Ramos (cell line): ENCODE data around the gene THBS1.

Experiments used
- in situ Hi-C: fragments of 300-500 bp; cut with MboI; formaldehyde crosslinking; loops from one replicate; pipeline ENCODE4 v1.14.3; 2022; ENCODE audit warnings: low sequenced_read_pairs; ENCODE audit not compliant: unreplicated experiment

The THBS1 gene

DNA sequence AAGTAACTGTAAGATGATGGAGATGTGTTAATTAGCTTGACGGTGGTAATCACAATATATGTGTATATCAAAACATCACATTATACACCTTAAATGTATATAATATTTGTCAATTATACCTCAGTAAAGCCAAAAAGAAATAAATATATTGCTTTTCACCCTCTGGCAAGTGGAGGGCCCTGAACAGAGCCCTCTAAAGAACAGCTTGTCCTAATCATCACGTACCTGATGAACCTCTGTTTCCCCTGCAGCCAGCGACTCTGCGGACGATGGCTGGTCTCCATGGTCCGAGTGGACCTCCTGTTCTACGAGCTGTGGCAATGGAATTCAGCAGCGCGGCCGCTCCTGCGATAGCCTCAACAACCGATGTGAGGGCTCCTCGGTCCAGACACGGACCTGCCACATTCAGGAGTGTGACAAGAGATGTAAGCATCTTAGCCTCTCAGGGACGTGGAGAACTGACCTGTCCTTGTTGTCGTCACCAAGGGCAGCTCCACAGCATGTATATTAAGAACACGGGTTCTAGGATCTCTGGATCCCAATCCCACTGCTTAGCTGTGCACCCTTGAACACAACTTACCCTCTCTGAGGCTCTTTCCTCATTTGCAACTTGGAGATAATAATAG, 6.3 kb downstream of the THBS1 start:
- in situ Hi-C loops, result loop anchor here (25.0 kb wide), 1 partner anchor 775 kb away; no protein-coding TSS in a partner anchor

DNA sequence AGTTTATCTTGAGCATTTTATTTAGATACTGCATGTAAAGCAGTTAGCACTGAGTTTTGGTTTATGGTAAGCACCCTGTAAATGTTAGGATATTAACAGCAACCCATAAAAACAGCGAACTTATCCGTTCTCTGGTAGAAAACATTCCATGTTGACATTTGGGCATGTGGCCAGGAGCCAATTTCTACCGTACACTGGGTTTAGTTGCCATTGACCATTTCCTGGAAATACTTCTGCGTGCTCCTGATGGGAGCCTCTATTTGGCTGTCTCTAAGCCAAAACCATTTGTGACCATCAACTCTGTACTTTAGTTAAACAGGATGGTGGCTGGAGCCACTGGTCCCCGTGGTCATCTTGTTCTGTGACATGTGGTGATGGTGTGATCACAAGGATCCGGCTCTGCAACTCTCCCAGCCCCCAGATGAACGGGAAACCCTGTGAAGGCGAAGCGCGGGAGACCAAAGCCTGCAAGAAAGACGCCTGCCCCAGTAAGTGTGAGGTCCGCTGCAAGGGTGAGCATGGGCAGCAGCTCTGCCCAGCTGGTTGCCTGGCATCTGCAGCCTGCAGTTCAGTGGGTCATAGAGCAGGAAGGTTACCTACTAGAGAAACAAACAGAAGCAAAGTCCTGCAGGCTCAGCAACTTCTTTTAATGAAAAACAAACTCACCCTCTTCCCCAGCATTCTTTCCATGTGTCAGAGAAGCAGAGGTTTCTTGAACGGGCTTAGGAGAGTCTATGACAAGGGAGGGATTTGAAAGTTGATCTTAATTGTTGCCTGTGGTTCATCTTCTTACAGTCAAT, 7.1 kb downstream of the THBS1 start:
- in situ Hi-C loops, result loop anchor here (25.0 kb wide), 1 partner anchor 776 kb away; no protein-coding TSS in a partner anchor

DNA sequence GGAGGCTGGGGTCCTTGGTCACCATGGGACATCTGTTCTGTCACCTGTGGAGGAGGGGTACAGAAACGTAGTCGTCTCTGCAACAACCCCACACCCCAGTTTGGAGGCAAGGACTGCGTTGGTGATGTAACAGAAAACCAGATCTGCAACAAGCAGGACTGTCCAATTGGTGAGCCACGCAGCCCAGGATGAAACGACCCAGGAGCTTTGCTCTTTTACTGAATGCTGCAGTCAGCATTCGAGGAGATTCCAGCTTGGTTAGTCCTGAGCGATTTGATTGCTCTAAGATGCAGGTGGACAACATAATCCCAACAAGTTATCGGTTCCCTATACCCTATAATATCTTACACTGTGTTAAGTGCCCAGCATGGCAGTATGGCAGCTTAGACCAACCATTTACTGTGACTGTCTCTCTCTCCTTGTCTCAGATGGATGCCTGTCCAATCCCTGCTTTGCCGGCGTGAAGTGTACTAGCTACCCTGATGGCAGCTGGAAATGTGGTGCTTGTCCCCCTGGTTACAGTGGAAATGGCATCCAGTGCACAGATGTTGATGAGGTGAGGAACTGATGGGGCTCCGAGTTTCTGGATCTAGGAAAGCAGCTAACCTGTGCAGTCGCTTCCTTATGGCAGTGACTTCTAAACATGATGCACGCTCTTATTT, 7.8 kb downstream of the THBS1 start:
- in situ Hi-C loops, result loop anchor here (25.0 kb wide), 1 partner anchor 776 kb away; no protein-coding TSS in a partner anchor

DNA sequence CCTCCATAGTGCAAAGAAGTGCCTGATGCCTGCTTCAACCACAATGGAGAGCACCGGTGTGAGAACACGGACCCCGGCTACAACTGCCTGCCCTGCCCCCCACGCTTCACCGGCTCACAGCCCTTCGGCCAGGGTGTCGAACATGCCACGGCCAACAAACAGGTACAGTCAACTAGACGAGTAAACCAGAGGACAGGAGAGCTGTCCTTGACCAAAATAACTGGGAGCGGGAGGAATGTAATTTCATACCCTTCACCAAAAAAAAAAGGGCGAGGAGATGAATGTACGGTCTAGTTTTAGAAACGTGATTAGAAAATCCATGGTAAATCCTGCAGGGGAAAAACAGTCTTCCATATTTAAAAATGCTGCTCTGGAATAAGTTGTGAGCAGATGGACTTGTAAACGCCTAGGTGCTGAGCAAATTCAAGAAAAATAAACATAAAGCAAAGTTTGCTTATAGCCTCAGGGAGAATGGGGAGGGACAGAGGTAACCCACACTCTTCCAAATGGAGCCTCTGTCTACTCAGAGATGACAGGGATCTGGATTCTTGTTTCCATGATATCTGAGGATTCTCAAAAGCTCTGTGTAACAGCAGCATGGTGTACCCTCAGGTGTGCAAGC, 8.4 kb downstream of the THBS1 start:
- in situ Hi-C loops, result loop anchor here (25.0 kb wide), 1 partner anchor 777 kb away; no protein-coding TSS in a partner anchor

DNA sequence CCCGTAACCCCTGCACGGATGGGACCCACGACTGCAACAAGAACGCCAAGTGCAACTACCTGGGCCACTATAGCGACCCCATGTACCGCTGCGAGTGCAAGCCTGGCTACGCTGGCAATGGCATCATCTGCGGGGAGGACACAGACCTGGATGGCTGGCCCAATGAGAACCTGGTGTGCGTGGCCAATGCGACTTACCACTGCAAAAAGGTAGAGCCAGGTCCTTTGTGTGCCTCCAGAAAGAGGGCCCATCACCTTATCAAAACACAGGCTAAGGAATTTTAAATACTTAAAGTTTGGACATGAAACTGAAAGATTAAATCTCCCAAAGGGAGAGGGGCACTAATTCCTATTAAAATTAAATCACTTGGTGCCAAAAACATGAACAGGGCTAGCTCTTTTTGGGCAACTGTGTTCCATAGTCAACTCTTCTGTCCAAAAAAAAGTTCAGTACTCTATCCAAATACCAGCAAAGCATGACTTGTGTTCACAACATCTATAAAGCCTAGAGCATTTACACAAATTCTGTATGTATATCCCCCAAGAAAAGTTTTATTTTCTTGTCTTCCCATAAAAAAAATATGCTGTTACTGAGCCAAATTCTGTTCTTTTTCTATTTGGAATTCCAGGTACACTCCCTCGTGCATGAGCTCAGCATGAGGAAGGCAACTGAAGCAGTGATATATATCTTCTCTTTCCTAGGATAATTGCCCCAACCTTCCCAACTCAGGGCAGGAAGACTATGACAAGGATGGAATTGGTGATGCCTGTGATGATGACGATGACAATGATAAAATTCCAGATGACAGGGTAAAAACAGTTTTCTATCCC, 9.2 kb downstream of the THBS1 start:
- in situ Hi-C loops, result loop anchor here (25.0 kb wide), 1 partner anchor 778 kb away; no protein-coding TSS in a partner anchor

DNA sequence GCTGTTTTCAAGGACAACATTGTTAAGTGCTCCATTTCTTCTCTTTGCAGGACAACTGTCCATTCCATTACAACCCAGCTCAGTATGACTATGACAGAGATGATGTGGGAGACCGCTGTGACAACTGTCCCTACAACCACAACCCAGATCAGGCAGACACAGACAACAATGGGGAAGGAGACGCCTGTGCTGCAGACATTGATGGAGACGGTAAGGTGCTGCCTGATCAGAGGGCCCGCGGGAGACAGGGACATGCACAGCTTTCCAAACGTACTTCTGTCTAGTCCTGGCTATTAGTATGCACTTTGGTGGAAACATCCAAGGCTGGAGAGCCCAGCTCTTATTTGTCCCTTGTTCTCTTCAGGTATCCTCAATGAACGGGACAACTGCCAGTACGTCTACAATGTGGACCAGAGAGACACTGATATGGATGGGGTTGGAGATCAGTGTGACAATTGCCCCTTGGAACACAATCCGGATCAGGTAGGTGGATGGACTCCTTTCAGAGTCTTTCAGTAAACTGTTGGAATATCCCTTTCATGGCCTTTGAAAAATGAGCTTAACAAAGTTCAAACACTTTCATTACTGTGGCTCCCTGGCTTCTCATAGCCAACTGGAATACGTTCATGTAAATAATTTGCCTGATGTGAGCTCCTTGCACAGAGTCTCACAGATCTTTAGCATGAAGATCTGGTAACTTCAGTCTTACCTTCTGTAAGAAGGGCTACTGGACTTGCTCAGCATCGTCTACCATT, 10.4 kb downstream of the THBS1 start:
- in situ Hi-C loops, result loop anchor here (25.0 kb wide), 1 partner anchor 779 kb away; no protein-coding TSS in a partner anchor

DNA sequence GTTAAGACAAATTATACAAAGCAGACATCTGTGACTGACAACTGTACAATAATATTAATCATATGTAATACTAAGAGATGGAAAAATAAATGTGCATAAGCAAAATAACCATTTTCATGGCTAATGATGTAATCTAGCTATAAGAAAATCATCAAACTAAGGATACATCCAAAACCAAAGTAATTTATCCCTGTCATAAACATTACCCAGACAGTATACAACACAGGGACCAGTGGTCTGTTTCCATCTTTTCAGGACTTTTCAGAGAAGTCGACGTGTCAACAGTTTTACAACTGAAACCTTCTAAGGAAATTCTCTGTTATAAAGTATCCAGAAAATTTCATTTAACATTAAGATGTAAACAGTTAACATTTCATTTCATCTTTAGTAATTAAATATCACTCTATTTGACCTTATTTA, 11.0 kb downstream of the THBS1 start:
- in situ Hi-C loops, result loop anchor here (25.0 kb wide), 1 partner anchor 780 kb away; no protein-coding TSS in a partner anchor

DNA sequence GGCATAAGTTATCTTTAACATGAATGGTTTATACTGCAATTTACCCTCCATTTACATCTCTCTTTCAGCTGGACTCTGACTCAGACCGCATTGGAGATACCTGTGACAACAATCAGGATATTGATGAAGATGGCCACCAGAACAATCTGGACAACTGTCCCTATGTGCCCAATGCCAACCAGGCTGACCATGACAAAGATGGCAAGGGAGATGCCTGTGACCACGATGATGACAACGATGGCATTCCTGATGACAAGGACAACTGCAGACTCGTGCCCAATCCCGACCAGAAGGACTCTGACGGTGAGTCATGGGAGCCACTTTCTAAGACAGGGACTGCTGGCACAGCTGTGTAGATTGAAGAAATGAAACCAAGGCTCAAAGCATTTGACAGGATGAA, 11.6 kb downstream of the THBS1 start:
- in situ Hi-C loops, result loop anchor here (25.0 kb wide), 1 partner anchor 780 kb away; no protein-coding TSS in a partner anchor

DNA sequence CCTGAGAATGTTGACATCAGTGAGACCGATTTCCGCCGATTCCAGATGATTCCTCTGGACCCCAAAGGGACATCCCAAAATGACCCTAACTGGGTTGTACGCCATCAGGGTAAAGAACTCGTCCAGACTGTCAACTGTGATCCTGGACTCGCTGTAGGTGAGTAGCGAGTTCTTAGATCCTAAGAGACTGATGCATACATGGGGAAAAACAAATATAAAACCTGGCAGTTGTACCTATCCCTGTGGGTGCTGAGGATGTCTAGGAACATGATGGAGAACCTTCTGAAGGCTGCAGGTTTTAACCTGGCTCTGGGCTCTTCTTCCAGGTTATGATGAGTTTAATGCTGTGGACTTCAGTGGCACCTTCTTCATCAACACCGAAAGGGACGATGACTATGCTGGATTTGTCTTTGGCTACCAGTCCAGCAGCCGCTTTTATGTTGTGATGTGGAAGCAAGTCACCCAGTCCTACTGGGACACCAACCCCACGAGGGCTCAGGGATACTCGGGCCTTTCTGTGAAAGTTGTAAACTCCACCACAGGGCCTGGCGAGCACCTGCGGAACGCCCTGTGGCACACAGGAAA, 12.3 kb downstream of the THBS1 start:
- in situ Hi-C loops, result loop anchor here (25.0 kb wide), 1 partner anchor 781 kb away; no protein-coding TSS in a partner anchor

DNA sequence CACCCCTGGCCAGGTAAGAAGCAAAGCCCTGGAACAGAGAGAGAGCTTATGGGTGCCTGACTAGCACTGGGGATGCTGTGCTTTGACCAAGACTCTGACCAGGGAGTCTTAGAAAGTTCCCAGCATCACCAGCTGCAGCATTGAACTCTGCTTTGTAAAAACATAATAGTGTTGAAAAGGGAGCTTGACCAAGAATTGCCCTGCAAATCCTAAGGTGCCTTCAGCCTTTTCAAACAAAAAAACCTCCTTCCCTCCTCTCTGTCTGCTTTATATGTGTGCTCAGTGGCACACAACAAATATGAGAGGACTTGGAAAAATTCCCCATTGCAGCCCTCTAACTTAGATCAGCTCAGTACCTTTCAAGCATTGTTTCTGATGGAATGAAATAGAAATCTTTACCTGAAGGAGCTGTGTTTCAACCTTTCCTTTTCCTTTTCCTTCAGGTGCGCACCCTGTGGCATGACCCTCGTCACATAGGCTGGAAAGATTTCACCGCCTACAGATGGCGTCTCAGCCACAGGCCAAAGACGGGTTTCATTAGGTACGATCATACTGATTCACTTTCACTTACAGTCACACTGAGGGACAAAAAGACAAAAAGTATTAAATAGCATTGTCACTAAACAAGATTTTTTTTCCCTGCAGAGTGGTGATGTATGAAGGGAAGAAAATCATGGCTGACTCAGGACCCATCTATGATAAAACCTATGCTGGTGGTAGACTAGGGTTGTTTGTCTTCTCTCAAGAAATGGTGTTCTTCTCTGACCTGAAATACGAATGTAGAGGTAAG, 13.0 kb downstream of the THBS1 start:
- in situ Hi-C loops, result loop anchor here (25.0 kb wide), 1 partner anchor 782 kb away; no protein-coding TSS in a partner anchor

DNA sequence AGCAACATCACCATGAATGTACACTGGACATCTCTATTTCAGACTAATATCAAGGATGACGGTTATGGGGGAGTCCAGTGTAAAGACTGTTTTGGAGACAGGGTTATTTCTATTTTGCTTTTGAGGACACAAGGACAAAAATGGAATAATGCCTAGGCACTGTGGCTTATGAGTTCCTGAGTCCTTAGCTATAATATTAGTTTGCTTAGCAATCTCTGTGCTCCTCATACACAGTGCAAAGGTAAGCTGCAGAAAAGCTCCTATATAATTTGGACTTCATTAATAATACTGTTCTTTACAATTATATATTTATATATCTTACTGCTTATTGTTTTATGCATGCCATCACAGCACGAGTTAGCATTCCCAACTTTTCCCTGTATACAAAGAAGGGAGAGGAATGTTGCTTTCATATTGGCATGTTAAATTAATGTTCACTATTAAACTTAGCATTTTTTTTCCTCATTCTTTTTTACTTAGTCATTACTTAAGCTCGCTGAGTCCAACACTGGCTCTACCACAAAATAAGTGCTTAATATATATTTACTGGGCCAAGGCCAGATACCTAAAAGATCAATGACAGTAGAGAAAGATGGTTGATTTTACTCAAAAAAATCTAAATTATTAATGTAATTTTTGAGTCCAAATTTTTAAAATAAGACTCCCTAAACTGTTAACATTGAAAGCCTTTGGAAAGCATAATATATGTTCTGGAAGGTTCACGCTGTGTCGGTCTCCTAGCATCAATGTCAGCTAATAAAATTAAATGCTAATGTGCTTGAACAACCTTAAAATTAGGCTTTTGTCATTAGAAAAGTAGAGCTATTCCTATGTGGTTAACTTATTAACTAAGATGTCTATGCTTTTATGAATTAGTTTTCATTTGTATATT, 13.8 kb downstream of the THBS1 start:
- in situ Hi-C loops, result loop anchor here (25.0 kb wide), 1 partner anchor 782 kb away; no protein-coding TSS in a partner anchor

DNA sequence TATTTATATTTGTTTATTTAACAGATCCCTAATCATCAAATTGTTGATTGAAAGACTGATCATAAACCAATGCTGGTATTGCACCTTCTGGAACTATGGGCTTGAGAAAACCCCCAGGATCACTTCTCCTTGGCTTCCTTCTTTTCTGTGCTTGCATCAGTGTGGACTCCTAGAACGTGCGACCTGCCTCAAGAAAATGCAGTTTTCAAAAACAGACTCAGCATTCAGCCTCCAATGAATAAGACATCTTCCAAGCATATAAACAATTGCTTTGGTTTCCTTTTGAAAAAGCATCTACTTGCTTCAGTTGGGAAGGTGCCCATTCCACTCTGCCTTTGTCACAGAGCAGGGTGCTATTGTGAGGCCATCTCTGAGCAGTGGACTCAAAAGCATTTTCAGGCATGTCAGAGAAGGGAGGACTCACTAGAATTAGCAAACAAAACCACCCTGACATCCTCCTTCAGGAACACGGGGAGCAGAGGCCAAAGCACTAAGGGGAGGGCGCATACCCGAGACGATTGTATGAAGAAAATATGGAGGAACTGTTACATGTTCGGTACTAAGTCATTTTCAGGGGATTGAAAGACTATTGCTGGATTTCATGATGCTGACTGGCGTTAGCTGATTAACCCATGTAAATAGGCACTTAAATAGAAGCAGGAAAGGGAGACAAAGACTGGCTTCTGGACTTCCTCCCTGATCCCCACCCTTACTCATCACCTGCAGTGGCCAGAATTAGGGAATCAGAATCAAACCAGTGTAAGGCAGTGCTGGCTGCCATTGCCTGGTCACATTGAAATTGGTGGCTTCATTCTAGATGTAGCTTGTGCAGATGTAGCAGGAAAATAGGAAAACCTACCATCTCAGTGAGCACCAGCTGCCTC, 14.7 kb downstream of the THBS1 start:
- in situ Hi-C loops, result loop anchor here (25.0 kb wide), 1 partner anchor 783 kb away; no protein-coding TSS in a partner anchor

DNA sequence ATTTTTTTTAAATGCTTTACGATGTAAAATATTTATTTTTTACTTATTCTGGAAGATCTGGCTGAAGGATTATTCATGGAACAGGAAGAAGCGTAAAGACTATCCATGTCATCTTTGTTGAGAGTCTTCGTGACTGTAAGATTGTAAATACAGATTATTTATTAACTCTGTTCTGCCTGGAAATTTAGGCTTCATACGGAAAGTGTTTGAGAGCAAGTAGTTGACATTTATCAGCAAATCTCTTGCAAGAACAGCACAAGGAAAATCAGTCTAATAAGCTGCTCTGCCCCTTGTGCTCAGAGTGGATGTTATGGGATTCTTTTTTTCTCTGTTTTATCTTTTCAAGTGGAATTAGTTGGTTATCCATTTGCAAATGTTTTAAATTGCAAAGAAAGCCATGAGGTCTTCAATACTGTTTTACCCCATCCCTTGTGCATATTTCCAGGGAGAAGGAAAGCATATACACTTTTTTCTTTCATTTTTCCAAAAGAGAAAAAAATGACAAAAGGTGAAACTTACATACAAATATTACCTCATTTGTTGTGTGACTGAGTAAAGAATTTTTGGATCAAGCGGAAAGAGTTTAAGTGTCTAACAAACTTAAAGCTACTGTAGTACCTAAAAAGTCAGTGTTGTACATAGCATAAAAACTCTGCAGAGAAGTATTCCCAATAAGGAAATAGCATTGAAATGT, 15.6 kb downstream of the THBS1 start:
- in situ Hi-C loops, result loop anchor here (25.0 kb wide), 1 partner anchor 784 kb away; no protein-coding TSS in a partner anchor

DNA sequence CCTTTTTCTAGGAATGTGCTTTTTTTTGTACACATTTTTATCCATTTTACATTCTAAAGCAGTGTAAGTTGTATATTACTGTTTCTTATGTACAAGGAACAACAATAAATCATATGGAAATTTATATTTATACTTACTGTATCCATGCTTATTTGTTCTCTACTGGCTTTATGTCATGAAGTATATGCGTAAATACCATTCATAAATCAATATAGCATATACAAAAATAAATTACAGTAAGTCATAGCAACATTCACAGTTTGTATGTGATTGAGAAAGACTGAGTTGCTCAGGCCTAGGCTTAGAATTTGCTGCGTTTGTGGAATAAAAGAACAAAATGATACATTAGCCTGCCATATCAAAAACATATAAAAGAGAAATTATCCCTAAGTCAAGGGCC, 16.5 kb downstream of the THBS1 start:
- in situ Hi-C loops, result loop anchor here (25.0 kb wide), 1 partner anchor 785 kb away; no protein-coding TSS in a partner anchor
